ENCODE measurements around the gene PADI3.

GRCh38 chr1:17248781-17249180, at the start of gene PADI3:
- TF ChIP-seq CTCF (IDR thresholded peaks at IDR 0.05): no peak
- no peak for TF ChIP-seq POLR2A (IDR thresholded peaks at IDR 0.05)
- no peak for TF ChIP-seq POLR2AphosphoS5 (IDR thresholded peaks at IDR 0.05)

Measured in breast epithelium (tissue), 3 donors.